ENCODE measurements around the gene KCTD20. TPM values are rescaled to one million over a fixed set of nuclear protein-coding genes. Genes with fewer than 3 reads are reported as not detected.
A peak's percentile ranks its signal among the peaks of the same experiment; 100 is the strongest.
"Not testable (repeated sequence)": the region's sequence is repeated elsewhere in the genome, so short reads cannot be mapped to it uniquely, and the experiment has no call there.

KCTD20 gene
- polyA plus RNA-seq, 2 donors, result 16.6 to 18.5 TPM

- WGBS, 2 donors, result 52 to 54% methylated on average over 12 of the region's 12 CpGs
- Histone ChIP-seq H3K27me3 (ENCODE audit: control insufficient read depth in 1 of 2, insufficient read depth in 2 of 2, low read length in 2 of 2) (no peaks in the 10 kb centered on the region), H3K9me3 (ENCODE audit: control insufficient read depth in 2 of 2, insufficient read depth in 1 of 2, low read depth in 1 of 2, low read length in 1 of 2) (no peaks in the 10 kb centered on the region), H3K27ac (ENCODE audit: low read depth in 2 of 2, low read length in 1 of 2) (peak overlapping the region; percentile 99 to 100), H3K4me3 (ENCODE audit: low read depth in 1 of 2, low read length in 2 of 2) (peak overlapping the region; percentile 97 to 100), H3K4me1 (ENCODE audit: control insufficient read depth in 2 of 2, insufficient read depth in 2 of 2, low read length in 1 of 2) (no peaks in the 10 kb centered on the region), H3K36me3 (ENCODE audit: control insufficient read depth in 2 of 2, insufficient read depth in 2 of 2, low read length in 1 of 2) (no peaks in the 10 kb centered on the region)
These were observed 613 bp upstream of the KCTD20 start for GRCh38 chr6:36442103-36442670.

DNA sequence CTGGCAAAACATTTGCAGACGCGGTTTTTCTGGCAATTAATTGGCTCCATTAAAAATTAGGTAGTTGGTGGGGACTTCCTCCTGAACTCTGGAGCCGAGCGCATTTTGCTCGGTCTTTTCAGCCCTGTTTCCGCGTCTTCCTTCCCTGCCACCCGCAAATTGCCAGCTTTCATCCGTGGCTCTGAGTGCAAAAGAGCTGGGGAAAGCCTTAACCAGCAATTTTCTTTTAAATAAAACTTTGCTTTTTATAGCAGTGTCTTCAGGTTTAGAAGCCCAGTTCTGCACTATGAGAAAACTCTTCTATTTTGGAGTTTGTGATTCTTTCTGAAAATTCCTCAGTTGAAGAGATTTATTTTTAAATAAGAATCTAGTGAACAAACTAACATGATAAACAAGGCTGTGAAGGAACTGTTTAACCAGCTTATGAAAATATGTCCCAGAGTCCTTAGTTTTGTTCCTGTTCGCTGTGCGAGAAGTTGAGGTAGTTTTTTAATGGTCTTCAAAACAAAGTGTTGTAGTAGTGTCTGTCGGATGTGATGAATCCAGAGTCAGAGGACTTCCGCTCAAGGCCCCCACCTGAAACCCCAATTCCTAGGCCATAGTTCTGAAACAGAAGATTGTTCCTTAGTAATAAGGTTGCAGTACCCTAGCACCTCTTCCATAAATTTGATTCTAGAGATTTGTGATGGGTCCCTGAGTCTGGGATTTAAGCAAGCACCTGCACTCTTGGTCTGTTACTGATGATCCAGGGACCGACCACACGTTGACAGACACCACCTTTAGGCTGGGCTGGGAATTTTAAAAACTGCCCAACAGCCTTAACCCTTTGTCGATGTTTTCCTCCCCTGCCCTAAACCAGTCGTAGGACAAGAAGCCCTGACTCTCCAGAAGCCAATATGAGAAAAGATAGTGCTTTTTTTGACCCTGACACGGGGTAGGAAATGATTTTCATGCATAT is 950 bp downstream of the KCTD20 start:
- 2 to 3% methylated on average over 18 of the region's 18 CpGs for WGBS, 2 donors
- H3K27me3 ChIP-seq (ENCODE audit: control insufficient read depth in 1 of 2, insufficient read depth in 2 of 2, low read length in 2 of 2), result no peaks in the 10 kb centered on the region
- no peaks in the 10 kb centered on the region for H3K36me3 ChIP-seq (ENCODE audit: control insufficient read depth in 2 of 2, insufficient read depth in 2 of 2, low read length in 1 of 2)
- H3K27ac ChIP-seq (ENCODE audit: low read depth in 2 of 2, low read length in 1 of 2), result peak overlapping the region; percentile 99 to 100
- peak overlapping the region; percentile 97 to 100 for H3K4me3 ChIP-seq (ENCODE audit: low read depth in 1 of 2, low read length in 2 of 2)
- no peaks in the 10 kb centered on the region for H3K9me3 ChIP-seq (ENCODE audit: control insufficient read depth in 2 of 2, insufficient read depth in 1 of 2, low read depth in 1 of 2, low read length in 1 of 2)
- H3K4me1 ChIP-seq (ENCODE audit: control insufficient read depth in 2 of 2, insufficient read depth in 2 of 2, low read length in 1 of 2), result no peaks in the 10 kb centered on the region

- H3K4me3 ChIP-seq (ENCODE audit: low read depth in 1 of 2, low read length in 2 of 2), result peak overlapping the region; percentile 29 to 97
- peak overlapping the region; percentile 89 to 99 for H3K27ac ChIP-seq (ENCODE audit: low read depth in 2 of 2, low read length in 1 of 2)
- H3K4me1 ChIP-seq (ENCODE audit: control insufficient read depth in 2 of 2, insufficient read depth in 2 of 2, low read length in 1 of 2), result no peaks in the 10 kb centered on the region
- H3K27me3 ChIP-seq (ENCODE audit: control insufficient read depth in 1 of 2, insufficient read depth in 2 of 2, low read length in 2 of 2), result no peaks in the 10 kb centered on the region
- H3K36me3 ChIP-seq (ENCODE audit: control insufficient read depth in 2 of 2, insufficient read depth in 2 of 2, low read length in 1 of 2), result peaks cover 0 to 2% of the 10 kb centered on the region in 2 donors
- no peaks in the 10 kb centered on the region for H3K9me3 ChIP-seq (ENCODE audit: control insufficient read depth in 2 of 2, insufficient read depth in 1 of 2, low read depth in 1 of 2, low read length in 1 of 2)
- WGBS, 2 donors, result 43 to 45% methylated on average over 3 of the region's 3 CpGs
These were observed 1.7 kb downstream of the KCTD20 start for GRCh38 chr6:36444470-36444869.

- no peak overlapping the region for H3K27ac ChIP-seq (ENCODE audit: low read depth in 2 of 2, low read length in 1 of 2)
- no peaks in the 10 kb centered on the region for H3K27me3 ChIP-seq (ENCODE audit: control insufficient read depth in 1 of 2, insufficient read depth in 2 of 2, low read length in 2 of 2)
- no peak overlapping the region for H3K4me3 ChIP-seq (ENCODE audit: low read depth in 1 of 2, low read length in 2 of 2)
- peaks cover 0 to 2% of the 10 kb centered on the region in 2 donors for H3K36me3 ChIP-seq (ENCODE audit: control insufficient read depth in 2 of 2, insufficient read depth in 2 of 2, low read length in 1 of 2)
- no peaks in the 10 kb centered on the region for H3K4me1 ChIP-seq (ENCODE audit: control insufficient read depth in 2 of 2, insufficient read depth in 2 of 2, low read length in 1 of 2)
- H3K9me3 ChIP-seq (ENCODE audit: control insufficient read depth in 2 of 2, insufficient read depth in 1 of 2, low read depth in 1 of 2, low read length in 1 of 2), result no peaks in the 10 kb centered on the region
These were observed 2.8 kb downstream of the KCTD20 start for GRCh38 chr6:36445621-36446020.

DNA sequence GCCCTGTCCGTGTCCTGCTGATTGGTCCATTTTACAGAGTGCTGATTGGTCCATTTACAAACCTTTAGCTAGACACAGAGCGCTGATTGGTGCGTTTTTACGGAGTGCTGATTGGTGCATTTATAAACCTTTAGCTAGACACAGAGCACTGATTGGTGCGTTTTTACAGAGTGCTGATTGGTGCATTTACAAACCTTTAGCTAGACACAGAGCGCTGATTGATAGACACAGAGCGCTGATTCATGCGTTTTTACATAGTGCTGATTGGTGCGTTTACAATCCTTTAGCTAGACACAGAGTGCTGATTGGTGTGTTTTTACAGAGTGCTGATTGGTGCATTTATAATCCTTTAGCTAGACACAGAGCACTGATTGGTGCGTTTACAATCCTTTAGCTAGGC is 6.4 kb downstream of the KCTD20 start:
- H3K9me3 ChIP-seq (ENCODE audit: control insufficient read depth in 2 of 2, insufficient read depth in 1 of 2, low read depth in 1 of 2, low read length in 1 of 2); H3K27ac ChIP-seq (ENCODE audit: low read depth in 2 of 2, low read length in 1 of 2); H3K27me3 ChIP-seq (ENCODE audit: control insufficient read depth in 1 of 2, insufficient read depth in 2 of 2, low read length in 2 of 2); H3K4me1 ChIP-seq (ENCODE audit: control insufficient read depth in 2 of 2, insufficient read depth in 2 of 2, low read length in 1 of 2); H3K4me3 ChIP-seq (ENCODE audit: low read depth in 1 of 2, low read length in 2 of 2); H3K36me3 ChIP-seq (ENCODE audit: control insufficient read depth in 2 of 2, insufficient read depth in 2 of 2, low read length in 1 of 2): not testable (repeated sequence)
- WGBS, 2 donors, result 97 to 99% methylated on average over 10 of the region's 10 CpGs

- H3K27ac ChIP-seq (ENCODE audit: low read depth in 2 of 2, low read length in 1 of 2); H3K36me3 ChIP-seq (ENCODE audit: control insufficient read depth in 2 of 2, insufficient read depth in 2 of 2, low read length in 1 of 2); H3K27me3 ChIP-seq (ENCODE audit: control insufficient read depth in 1 of 2, insufficient read depth in 2 of 2, low read length in 2 of 2); H3K9me3 ChIP-seq (ENCODE audit: control insufficient read depth in 2 of 2, insufficient read depth in 1 of 2, low read depth in 1 of 2, low read length in 1 of 2); H3K4me1 ChIP-seq (ENCODE audit: control insufficient read depth in 2 of 2, insufficient read depth in 2 of 2, low read length in 1 of 2); H3K4me3 ChIP-seq (ENCODE audit: low read depth in 1 of 2, low read length in 2 of 2): not testable (repeated sequence)
- WGBS, 2 donors, result 95 to 97% methylated on average over 8 of the region's 8 CpGs
These were observed 10.1 kb downstream of the KCTD20 start for GRCh38 chr6:36452897-36453296.

GRCh38 chr6:36455486-36456027 is 12.8 kb downstream of the KCTD20 start:
- Histone ChIP-seq H3K27me3 (ENCODE audit: control insufficient read depth in 1 of 2, insufficient read depth in 2 of 2, low read length in 2 of 2) (no peaks in the 10 kb centered on the region), H3K4me1 (ENCODE audit: control insufficient read depth in 2 of 2, insufficient read depth in 2 of 2, low read length in 1 of 2) (peaks cover 0 to 2% of the 10 kb centered on the region in 2 donors), H3K9me3 (ENCODE audit: control insufficient read depth in 2 of 2, insufficient read depth in 1 of 2, low read depth in 1 of 2, low read length in 1 of 2) (no peaks in the 10 kb centered on the region), H3K36me3 (ENCODE audit: control insufficient read depth in 2 of 2, insufficient read depth in 2 of 2, low read length in 1 of 2) (peaks cover 0 to 2% of the 10 kb centered on the region in 2 donors), H3K4me3 (ENCODE audit: low read depth in 1 of 2, low read length in 2 of 2) (no peak overlapping the region), H3K27ac (ENCODE audit: low read depth in 2 of 2, low read length in 1 of 2) (peak overlapping the region in 1 of 2 donors; percentile 31)
- 58 to 69% methylated on average over 3 of the region's 3 CpGs for WGBS, 2 donors

GRCh38 chr6:36459501-36459900 is 16.7 kb downstream of the KCTD20 start:
- no peak overlapping the region for H3K4me3 ChIP-seq (ENCODE audit: low read depth in 1 of 2, low read length in 2 of 2)
- H3K9me3 ChIP-seq (ENCODE audit: control insufficient read depth in 2 of 2, insufficient read depth in 1 of 2, low read depth in 1 of 2, low read length in 1 of 2), result no peaks in the 10 kb centered on the region

DNA sequence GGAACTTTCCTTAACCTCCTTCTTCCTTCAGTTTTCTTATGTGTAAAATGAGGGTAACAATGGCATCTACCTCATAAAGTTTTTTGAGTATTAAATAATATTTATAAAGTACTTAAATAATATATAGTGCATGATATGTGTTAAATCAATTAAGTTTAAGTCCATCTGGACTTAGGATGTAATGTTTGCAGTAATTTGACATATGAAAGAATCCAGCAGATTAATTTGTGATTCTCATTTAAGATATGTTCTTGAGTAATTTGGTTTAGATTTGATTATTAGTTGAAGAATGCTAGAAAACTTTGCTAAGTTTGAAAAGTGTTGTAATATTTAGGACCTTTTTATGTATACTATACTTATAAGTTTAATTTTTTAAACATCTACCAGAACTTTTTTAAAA is 18.1 kb downstream of the KCTD20 start:
- Histone ChIP-seq H3K4me3 (ENCODE audit: low read depth in 1 of 2, low read length in 2 of 2) (no peak overlapping the region), H3K4me1 (ENCODE audit: control insufficient read depth in 2 of 2, insufficient read depth in 2 of 2, low read length in 1 of 2) (peaks cover 0 to 2% of the 10 kb centered on the region in 2 donors), H3K27me3 (ENCODE audit: control insufficient read depth in 1 of 2, insufficient read depth in 2 of 2, low read length in 2 of 2) (no peaks in the 10 kb centered on the region), H3K9me3 (ENCODE audit: control insufficient read depth in 2 of 2, insufficient read depth in 1 of 2, low read depth in 1 of 2, low read length in 1 of 2) (no peaks in the 10 kb centered on the region), H3K36me3 (ENCODE audit: control insufficient read depth in 2 of 2, insufficient read depth in 2 of 2, low read length in 1 of 2) (no peaks in the 10 kb centered on the region), H3K27ac (ENCODE audit: low read depth in 2 of 2, low read length in 1 of 2) (no peak overlapping the region)

More at GRCh38 chr6:36459501-36459900, 16.7 kb downstream of the KCTD20 start:
- H3K27ac ChIP-seq (ENCODE audit: low read depth in 2 of 2, low read length in 1 of 2), result no peak overlapping the region
- H3K36me3 ChIP-seq (ENCODE audit: control insufficient read depth in 2 of 2, insufficient read depth in 2 of 2, low read length in 1 of 2), result no peaks in the 10 kb centered on the region
- H3K4me1 ChIP-seq (ENCODE audit: control insufficient read depth in 2 of 2, insufficient read depth in 2 of 2, low read length in 1 of 2), result peaks cover 0 to 2% of the 10 kb centered on the region in 2 donors
- H3K27me3 ChIP-seq (ENCODE audit: control insufficient read depth in 1 of 2, insufficient read depth in 2 of 2, low read length in 2 of 2), result no peaks in the 10 kb centered on the region

Data from esophagus (tissue), 2 donors.